ENCODE measurements around the gene HSD11B2. TPM values are rescaled to one million over a fixed set of nuclear protein-coding genes. Genes with fewer than 3 reads are reported as not detected.

HSD11B2 gene
- total RNA-seq, 1 experiment from 2014 or later: 9.7 TPM

DNA sequence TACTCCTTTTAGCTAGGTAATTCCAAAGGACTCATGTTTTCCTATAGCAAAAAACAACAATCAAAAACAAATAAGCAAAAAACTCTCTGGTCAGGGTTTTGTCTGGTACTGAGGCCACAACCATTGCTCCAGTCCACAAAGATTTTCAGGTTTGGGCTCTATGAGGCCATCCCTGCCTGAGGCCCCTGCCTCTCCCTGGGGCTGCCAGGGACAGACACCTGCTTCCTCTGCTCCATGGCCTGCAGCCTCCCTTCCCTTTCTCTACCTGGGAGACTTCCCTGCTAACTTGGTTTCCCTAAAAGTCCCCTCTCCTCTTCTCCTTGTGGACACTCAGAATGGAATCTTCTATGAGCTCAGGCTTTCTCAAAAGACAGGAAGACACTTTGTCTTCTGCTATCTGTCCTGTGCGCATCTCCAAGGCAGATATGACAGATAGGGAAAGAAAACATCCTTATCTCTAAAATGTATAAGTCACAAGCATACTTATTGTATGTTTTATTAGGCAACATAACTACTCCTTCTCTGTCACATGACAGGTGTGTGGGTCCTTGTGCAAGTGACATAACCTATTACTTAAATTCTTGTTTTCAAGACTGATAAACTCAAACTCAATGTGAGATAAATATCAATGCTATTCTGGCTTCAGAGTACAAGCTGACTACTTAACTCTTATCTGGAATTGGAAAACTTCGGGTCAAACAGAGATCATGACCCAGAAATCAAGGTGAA lies 13.4 kb upstream of the HSD11B2 start:
- Histone ChIP-seq H3K9ac (ENCODE audit: low read length) (no peak overlapping the region), H3K27me3 (ENCODE audit: insufficient read depth, low read length) (no peaks in the 10 kb centered on the region), H3K4me2 (ENCODE audit: low read length) (no peak overlapping the region), H2AFZ (ENCODE audit: low read depth, low read length, poor library complexity, severe bottlenecking) (no peak overlapping the region), H3K27ac (ENCODE audit: low read depth, low read length) (no peak overlapping the region), H3K9me2 (ENCODE audit: insufficient read depth) (no peaks in the 10 kb centered on the region), H3K4me3 (replicated peaks in 1 of 2; ENCODE audit: low read depth in 1 of 2, low read length in 2 of 2) (no peak overlapping the region), H3K36me3 (ENCODE audit: control insufficient read depth in 1 of 2, insufficient read depth in 2 of 2, low read length in 2 of 2) (no peaks in the 10 kb centered on the region), H3K4me1 (ENCODE audit: control insufficient read depth in 1 of 2, insufficient read depth in 2 of 2, low read length in 2 of 2) (peaks cover 10 to 19% of the 10 kb centered on the region in 2 experiments; a peak in 3 of 4 replicates), H4K20me1 (ENCODE audit: insufficient read depth) (no peaks in the 10 kb centered on the region), H3K9me3 (ENCODE audit: control insufficient read depth in 1 of 2, insufficient read depth in 1 of 2, low read depth in 1 of 2, low read length in 2 of 2) (no peaks in the 10 kb centered on the region), H3K79me2 (ENCODE audit: insufficient read depth, low read length) (no peaks in the 10 kb centered on the region)
- intact Hi-C loops (cut with micrococcal nuclease): loop anchor here (5.0 kb wide), 1 partner anchor 170 kb away; the partner anchor contains the start of genes FHOD1 and SLC9A5
- ChIA-PET CTCF (interaction anchor here (0.8 to 1.5 kb wide), 4 partner anchors 10 to 219 kb away, joined by 3 to 7 read pairs (median 6); no protein-coding TSS in a partner anchor), POLR2A (no interaction called here), RAD21 (ENCODE audit: low non-redundant PET in 1 of 2, low total read pairs in 2 of 2, uncharacterized antibody in 2 of 2, unreplicated experiment in 2 of 2) (no interaction called here)
- DNase-seq (ENCODE audit: low read depth, low spot score) (no peak), ATAC-seq (no peak)
- BruUV-seq (replicated peaks): no TSS peak
- TF ChIP-seq SRF (IDR thresholded peaks at IDR 0.05; ENCODE audit: low read depth) (no peak), FOSL1 (IDR thresholded peaks at IDR 0.05; ENCODE audit: low read depth) (no peak), EZH2phosphoT487 (IDR thresholded peaks at IDR 0.05; ENCODE audit: borderline replicate concordance) (no peak), ZFX (IDR thresholded peaks at IDR 0.05) (no peak), RAD21 (IDR thresholded peaks at IDR 0.05; ENCODE audit: low read depth) (no peak), POLR2AphosphoS5 (IDR thresholded peaks at IDR 0.05; ENCODE audit: low read depth, low read length) (no peak), EGR1 (IDR thresholded peaks at IDR 0.05; ENCODE audit: low read depth) (no peak), POLR2A (IDR thresholded peaks at IDR 0.05; ENCODE audit: borderline replicate concordance, extremely low read depth, insufficient read depth, insufficient read length) (no peak), JUND (IDR thresholded peaks at IDR 0.05) (no peak), TCF7L2 (IDR thresholded peaks at IDR 0.05; ENCODE audit: borderline replicate concordance, extremely low read depth, insufficient read depth, insufficient read length) (no peak), ZBTB33 (IDR thresholded peaks at IDR 0.05; ENCODE audit: extremely low read depth, insufficient replicate concordance, low read length) (no peak), ELF1 (IDR thresholded peaks at IDR 0.05; ENCODE audit: borderline replicate concordance, low read depth) (no peak), ZNF274 (IDR thresholded peaks at IDR 0.05; ENCODE audit: low read depth, low read length) (no peak), MAX (IDR thresholded peaks at IDR 0.05) (no peak), EZH2 (IDR thresholded peaks at IDR 0.05) (no peak), CEBPB (IDR thresholded peaks at IDR 0.05; ENCODE audit: low read depth) (no peak)
- TF ChIP-seq, protein P1, sequence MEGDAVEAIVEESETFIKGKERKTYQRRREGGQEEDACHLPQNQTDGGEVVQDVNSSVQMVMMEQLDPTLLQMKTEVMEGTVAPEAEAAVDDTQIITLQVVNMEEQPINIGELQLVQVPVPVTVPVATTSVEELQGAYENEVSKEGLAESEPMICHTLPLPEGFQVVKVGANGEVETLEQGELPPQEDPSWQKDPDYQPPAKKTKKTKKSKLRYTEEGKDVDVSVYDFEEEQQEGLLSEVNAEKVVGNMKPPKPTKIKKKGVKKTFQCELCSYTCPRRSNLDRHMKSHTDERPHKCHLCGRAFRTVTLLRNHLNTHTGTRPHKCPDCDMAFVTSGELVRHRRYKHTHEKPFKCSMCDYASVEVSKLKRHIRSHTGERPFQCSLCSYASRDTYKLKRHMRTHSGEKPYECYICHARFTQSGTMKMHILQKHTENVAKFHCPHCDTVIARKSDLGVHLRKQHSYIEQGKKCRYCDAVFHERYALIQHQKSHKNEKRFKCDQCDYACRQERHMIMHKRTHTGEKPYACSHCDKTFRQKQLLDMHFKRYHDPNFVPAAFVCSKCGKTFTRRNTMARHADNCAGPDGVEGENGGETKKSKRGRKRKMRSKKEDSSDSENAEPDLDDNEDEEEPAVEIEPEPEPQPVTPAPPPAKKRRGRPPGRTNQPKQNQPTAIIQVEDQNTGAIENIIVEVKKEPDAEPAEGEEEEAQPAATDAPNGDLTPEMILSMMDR (IDR thresholded peaks at IDR 0.05 in 2 of 3, conservative IDR thresholded peaks at IDR 0.05 in 1 of 3; ENCODE audit: borderline replicate concordance in 1 of 3, insufficient read depth in 1 of 3, low read depth in 2 of 3, low read length in 2 of 3): no peak

Data from HCT116 (cell line).